Endothelial cell of umbilical vein (primary cell): ENCODE measurements around the gene TAS2R41. TPM values are rescaled to one million over a fixed set of nuclear protein-coding genes. Genes with fewer than 3 reads are reported as not detected.

Source experiments
- BruUV-seq: library from RNA; stranded (reverse); fragments of 400-500 nt; replicated peaks from 2 replicates; lab custom pipeline; 2021; lab: Mats Ljungman, UMichigan
- CTCF ChIA-PET: fragments of 300-600, 350-600 bp; sonication (Branson Sonifier 250); formaldehyde crosslinking; loops from one replicate; lab custom pipeline; 2021; ENCODE audit warnings: antibody characterized with exemption, inconsistent platforms; lab: Charles Lee
- POLR2A ChIA-PET: fragments of 300-600, 350-600 bp; sonication (Branson Sonifier 250); formaldehyde crosslinking; loops from one replicate; lab custom pipeline; 2021; ENCODE audit warnings: antibody characterized with exemption, inconsistent platforms; lab: Charles Lee
- DNase-seq: peaks from one replicate; pipeline ENCODE4 v3.0.0-alpha.2; 2011; ENCODE audit warnings: low read depth, low spot score
- FAIRE-seq: peaks from 2 replicates; lab custom pipeline; 2011; peaks lifted over from hg19 to GRCh38; lab: Jason Lieb, UNC
- H2AFZ ChIP-seq: 2 replicates; pipeline ENCODE4 v1.6.0; 2012; ENCODE audit warnings: low read depth, low read length, control low read depth, inconsistent platforms
- H3K27ac ChIP-seq: 2 replicates; pipeline ENCODE4 v1.5.1; 2011; ENCODE audit warnings: low read depth, mild to moderate bottlenecking, control low read depth, low read length, moderate library complexity; ENCODE audit not compliant: insufficient read depth
- H3K27me3 ChIP-seq, 2 experiments: 2 replicates each; pipeline versions ENCODE4 v1.6.0 to v1.6.1; 2011; ENCODE audit warnings: low read length in 2 of 2, mixed read lengths in 1 of 2; ENCODE audit not compliant: control insufficient read depth in 2 of 2, insufficient read depth in 2 of 2
- H3K36me3 ChIP-seq, 2 experiments: 2 replicates in 1 of 2; 3 replicates in 1 of 2; pipeline ENCODE4 v1.5.1; 2011; ENCODE audit warnings: low read length in 2 of 2, mild to moderate bottlenecking in 1 of 2, moderate library complexity in 1 of 2; ENCODE audit not compliant: control insufficient read depth in 2 of 2, insufficient read depth in 2 of 2; ENCODE audit errors: extremely low read depth in 1 of 2
- H3K4me1 ChIP-seq: 3 replicates; pipeline ENCODE4 v1.5.1; 2011; ENCODE audit warnings: mild to moderate bottlenecking, low read length; ENCODE audit not compliant: control insufficient read depth, insufficient read depth; ENCODE audit errors: extremely low read depth
- H3K4me2 ChIP-seq: 2 replicates; pipeline ENCODE4 v1.6.1; 2011; ENCODE audit warnings: low read length, control low read depth, mixed read lengths; ENCODE audit not compliant: insufficient read depth
- H3K4me3 ChIP-seq, 3 experiments: fragments of 200-600 bp in 1 of 3; sonication (generic), shearing (Covaris generic) in 1 of 3; replicated peaks in 1 of 3; 2 replicates each; pipeline ENCODE4 v1.5.1; 2011 to 2016; ENCODE audit warnings: control low read depth in 3 of 3, low read length in 3 of 3, mild to moderate bottlenecking in 2 of 3, inconsistent platforms in 1 of 3, low read depth in 1 of 3, moderate library complexity in 1 of 3; ENCODE audit not compliant: insufficient read depth in 1 of 3
- H3K79me2 ChIP-seq: 2 replicates; pipeline ENCODE4 v1.6.0; 2012; ENCODE audit warnings: low read length, inconsistent platforms; ENCODE audit not compliant: control insufficient read depth, insufficient read depth
- H3K9ac ChIP-seq: replicated peaks from 2 replicates; pipeline ENCODE3; 2011; ENCODE audit warnings: low read length, control low read depth; ENCODE audit not compliant: insufficient read depth; ENCODE audit errors: extremely low read depth
- H3K9me1 ChIP-seq: replicated peaks from 3 replicates; pipeline ENCODE4 v1.6.0; 2011; ENCODE audit warnings: mild to moderate bottlenecking, low read length; ENCODE audit not compliant: control insufficient read depth, insufficient read depth; ENCODE audit errors: extremely low read depth
- H3K9me3 ChIP-seq: replicated peaks from 2 replicates; pipeline ENCODE4 v1.5.1; 2012; ENCODE audit warnings: low read length, inconsistent platforms; ENCODE audit not compliant: control insufficient read depth, insufficient read depth
- H4K20me1 ChIP-seq: replicated peaks from 2 replicates; pipeline ENCODE3; 2011; ENCODE audit warnings: mild to moderate bottlenecking, low read length; ENCODE audit not compliant: control insufficient read depth, insufficient read depth; ENCODE audit errors: extremely low read depth
- EZH2 ChIP-seq: IDR thresholded peaks from 2 replicates; pipeline ENCODE4 v1.6.1; 2012; ENCODE audit warnings: borderline replicate concordance, low read depth, mild to moderate bottlenecking, moderate library complexity, low read length, inconsistent platforms; ENCODE audit not compliant: severe bottlenecking
- FOS ChIP-seq: IDR thresholded peaks from 2 replicates; pipeline ENCODE4 v1.6.1; 2011; ENCODE audit warnings: mild to moderate bottlenecking, low read length, moderate library complexity, borderline replicate concordance; ENCODE audit not compliant: insufficient read depth
- GATA2 ChIP-seq: IDR thresholded peaks from 2 replicates; pipeline ENCODE4 v1.7.0; 2011; ENCODE audit warnings: low read depth, mild to moderate bottlenecking, moderate library complexity, mixed read lengths, low read length; ENCODE audit not compliant: insufficient read length, insufficient read depth
- JUN ChIP-seq: IDR thresholded peaks from 2 replicates; pipeline ENCODE4 v1.6.1; 2011; ENCODE audit warnings: borderline replicate concordance, low read depth; ENCODE audit not compliant: insufficient read length, insufficient read depth
- MYC ChIP-seq: IDR thresholded peaks from one replicate; pipeline ENCODE4 v1.6.1; 2011; ENCODE audit warnings: mild to moderate bottlenecking, low read depth, low read length
- POLR2A ChIP-seq: IDR thresholded peaks from 2 replicates; pipeline ENCODE4 v1.6.1; 2012; ENCODE audit warnings: low read depth, mild to moderate bottlenecking, control low read depth, low read length
- POLR2AphosphoS5 ChIP-seq: IDR thresholded peaks from 2 replicates; pipeline ENCODE4 v1.6.1; 2012; ENCODE audit warnings: low read depth, mild to moderate bottlenecking, control low read depth, low read length, moderate library complexity; ENCODE audit not compliant: insufficient read depth
- dilution Hi-C: fragments of 300-500 bp; cut with MboI; formaldehyde crosslinking; loops from one replicate; pipeline ENCODE4 v1.15.0; 2019; ENCODE audit warnings: low sequenced_read_pairs; ENCODE audit not compliant: extremely low pct_ligation_motif_present
- intact Hi-C: fragments of 100-400 bp; cut with micrococcal nuclease; formaldehyde crosslinking; loops from one replicate; pipeline ENCODE4 v1.10.0; 2022
- polyA plus RNA-seq, 4 experiments: library from polyadenylated mRNA; depleted of rRNA in 3 of 4; stranded (reverse) in 3 of 4; unstranded in 1 of 4; fragments of >200 nt; gene quantifications; 2 replicates each; pipeline versions ENCODE4 v1.2.1 to v1.2.3, GENCODE V29; 2011 to 2012; ENCODE audit warnings: missing spikeins in 1 of 4
- total RNA-seq: library from RNA; stranded (reverse); gene quantifications from 2 replicates; pipeline ENCODE4 v1.2.3, GENCODE V29; 2021
- TF ChIP-seq, protein P1 (sequence below), 2 donors: IDR thresholded peaks; 1 replicate in 1 of 2; 2 replicates in 1 of 2; pipeline ENCODE4 v1.5.1; 2011; ENCODE audit warnings: low read length in 2 of 2, mild to moderate bottlenecking in 2 of 2, moderate library complexity in 2 of 2, control low read depth in 1 of 2, inconsistent platforms in 1 of 2, low read depth in 1 of 2; ENCODE audit not compliant: insufficient read depth in 1 of 2; ENCODE audit errors: extremely low read depth in 1 of 2
- TF ChIP-seq, protein P2 (sequence below): IDR thresholded peaks from 2 replicates; pipeline ENCODE4 v1.6.1; 2011; ENCODE audit not compliant: insufficient read depth, insufficient read length

Gene TAS2R41
- total and polyA plus RNA-seq, 2 donors (not counting 3 experiments of a cell fraction or from before 2014, with no cell fraction given) = not detected

DNA sequence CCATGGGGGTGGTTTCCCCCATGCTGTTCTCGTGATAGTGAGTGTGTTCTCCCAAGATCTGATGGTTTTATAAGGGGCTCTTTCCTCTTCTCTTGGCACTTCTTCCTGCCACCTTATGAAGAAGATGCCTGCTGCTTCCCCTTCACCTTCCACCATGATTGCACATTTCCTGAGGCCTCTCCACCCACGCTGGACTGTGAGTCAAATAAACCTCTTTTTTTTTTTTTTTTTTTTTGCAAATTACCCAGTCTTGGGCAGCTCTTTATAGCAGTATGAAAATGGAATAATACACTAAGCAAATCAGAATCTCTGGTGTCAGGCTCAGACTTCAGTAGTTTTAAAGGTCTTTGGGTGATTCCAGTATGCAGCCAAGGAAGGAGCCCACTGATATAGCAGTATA, 28.2 kb downstream of the TAS2R41 start:
- no peaks in the 10 kb centered on the region for H3K79me2 ChIP-seq
- DNase-seq (no peak), FAIRE-seq (no peak)
- TF ChIP-seq, protein P1, sequence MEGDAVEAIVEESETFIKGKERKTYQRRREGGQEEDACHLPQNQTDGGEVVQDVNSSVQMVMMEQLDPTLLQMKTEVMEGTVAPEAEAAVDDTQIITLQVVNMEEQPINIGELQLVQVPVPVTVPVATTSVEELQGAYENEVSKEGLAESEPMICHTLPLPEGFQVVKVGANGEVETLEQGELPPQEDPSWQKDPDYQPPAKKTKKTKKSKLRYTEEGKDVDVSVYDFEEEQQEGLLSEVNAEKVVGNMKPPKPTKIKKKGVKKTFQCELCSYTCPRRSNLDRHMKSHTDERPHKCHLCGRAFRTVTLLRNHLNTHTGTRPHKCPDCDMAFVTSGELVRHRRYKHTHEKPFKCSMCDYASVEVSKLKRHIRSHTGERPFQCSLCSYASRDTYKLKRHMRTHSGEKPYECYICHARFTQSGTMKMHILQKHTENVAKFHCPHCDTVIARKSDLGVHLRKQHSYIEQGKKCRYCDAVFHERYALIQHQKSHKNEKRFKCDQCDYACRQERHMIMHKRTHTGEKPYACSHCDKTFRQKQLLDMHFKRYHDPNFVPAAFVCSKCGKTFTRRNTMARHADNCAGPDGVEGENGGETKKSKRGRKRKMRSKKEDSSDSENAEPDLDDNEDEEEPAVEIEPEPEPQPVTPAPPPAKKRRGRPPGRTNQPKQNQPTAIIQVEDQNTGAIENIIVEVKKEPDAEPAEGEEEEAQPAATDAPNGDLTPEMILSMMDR (IDR thresholded peaks at IDR 0.05; ENCODE audit: extremely low read depth in 1 of 2, insufficient read depth in 1 of 2, low read depth in 1 of 2, low read length in 2 of 2) = no peak
- TF ChIP-seq EZH2 (no peak), JUN (no peak), POLR2AphosphoS5 (no peak)
- no peak overlapping the region for H3K27ac ChIP-seq
- H4K20me1 ChIP-seq = no peaks in the 10 kb centered on the region
- no peaks in the 10 kb centered on the region for H3K36me3 ChIP-seq
- no peak overlapping the region for H3K4me3 ChIP-seq
- H3K9me3 ChIP-seq = no peaks in the 10 kb centered on the region
- intact Hi-C loops = loop anchor here (1.0 to 10.0 kb wide), 4 partner anchors 16 to 491 kb away; no protein-coding TSS in a partner anchor
- H3K9me1 ChIP-seq = no peaks in the 10 kb centered on the region
- no peak overlapping the region for H3K4me2 ChIP-seq
- no peak overlapping the region for H2AFZ ChIP-seq
- POLR2A ChIA-PET = no interaction called here
- dilution Hi-C loops = loop anchor here (25.0 kb wide), 1 partner anchor 119 kb away; the partner anchor contains the start of gene ZYX
- no TSS peak for BruUV-seq
- no peak overlapping the region for H3K9ac ChIP-seq
- H3K27me3 ChIP-seq = no peaks in the 10 kb centered on the region
- CTCF ChIA-PET = interaction anchor here (1.4 to 3.6 kb wide), 9 partner anchors 13 to 265 kb away, joined by 6 to 34 read pairs (median 13); no protein-coding TSS in a partner anchor
- peaks cover 10% of the 10 kb centered on the region for H3K4me1 ChIP-seq

DNA sequence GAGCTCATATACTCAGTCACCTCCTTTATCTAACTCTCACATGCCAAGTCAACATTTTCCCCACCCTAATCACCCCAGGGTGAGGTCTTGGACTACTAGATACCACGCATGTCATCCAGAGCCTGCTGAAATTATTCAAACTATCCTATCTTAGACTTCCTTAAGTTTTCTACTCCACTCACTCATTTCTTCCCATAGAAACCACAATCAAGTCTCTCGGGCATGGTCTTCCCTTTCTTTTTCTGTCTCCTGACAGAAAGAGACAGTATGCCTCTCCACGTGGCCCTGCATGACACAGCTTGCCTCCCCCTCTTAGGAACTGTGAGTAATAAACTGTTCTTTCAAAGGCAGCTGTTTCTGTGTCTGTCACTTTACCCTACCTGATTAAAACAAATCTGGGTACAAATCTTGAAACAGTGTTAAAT, 29.4 kb downstream of the TAS2R41 start:
- H3K9me1 ChIP-seq = no peaks in the 10 kb centered on the region

More for the DNA sequence above, 29.4 kb downstream of the TAS2R41 start:
- Histone ChIP-seq H3K27me3 (no peaks in the 10 kb centered on the region), H3K4me1 (no peaks in the 10 kb centered on the region), H3K27ac (no peak overlapping the region), H4K20me1 (no peaks in the 10 kb centered on the region), H3K9me3 (no peaks in the 10 kb centered on the region), H3K36me3 (no peaks in the 10 kb centered on the region), H3K4me3 (no peak overlapping the region), H3K4me2 (no peak overlapping the region), H3K9ac (no peak overlapping the region), H3K79me2 (no peaks in the 10 kb centered on the region), H2AFZ (no peak overlapping the region)
- TF ChIP-seq, protein P2, sequence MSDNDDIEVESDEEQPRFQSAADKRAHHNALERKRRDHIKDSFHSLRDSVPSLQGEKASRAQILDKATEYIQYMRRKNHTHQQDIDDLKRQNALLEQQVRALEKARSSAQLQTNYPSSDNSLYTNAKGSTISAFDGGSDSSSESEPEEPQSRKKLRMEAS = no peak
- no peak for TF ChIP-seq FOS
- TF ChIP-seq JUN = no peak
- TF ChIP-seq MYC = no peak
- TF ChIP-seq POLR2AphosphoS5 = no peak
- TF ChIP-seq GATA2 = no peak
- TF ChIP-seq, protein P1 (IDR thresholded peaks at IDR 0.05; ENCODE audit: extremely low read depth in 1 of 2, insufficient read depth in 1 of 2, low read depth in 1 of 2, low read length in 2 of 2) = no peak
- TF ChIP-seq EZH2 = no peak
- TF ChIP-seq POLR2A = no peak
- no peak for FAIRE-seq
- no peak for DNase-seq
- intact Hi-C loops (loop anchor here (5.0 to 10.0 kb wide), 2 partner anchors 265 to 492 kb away; no protein-coding TSS in a partner anchor), dilution Hi-C loops (loop anchor here (25.0 kb wide), 1 partner anchor 120 kb away; the partner anchor contains the start of gene ZYX)
- BruUV-seq = no TSS peak
- ChIA-PET CTCF (interaction anchor here (1.0 to 3.6 kb wide), 2 partner anchors 12 to 179 kb away, joined by 3 to 15 read pairs; no protein-coding TSS in a partner anchor), POLR2A (no interaction called here)
